ENCODE results near the gene ARID3A.
A peak's percentile ranks its signal among the peaks of the same experiment; 100 is the strongest.

ARID3A gene

DNA sequence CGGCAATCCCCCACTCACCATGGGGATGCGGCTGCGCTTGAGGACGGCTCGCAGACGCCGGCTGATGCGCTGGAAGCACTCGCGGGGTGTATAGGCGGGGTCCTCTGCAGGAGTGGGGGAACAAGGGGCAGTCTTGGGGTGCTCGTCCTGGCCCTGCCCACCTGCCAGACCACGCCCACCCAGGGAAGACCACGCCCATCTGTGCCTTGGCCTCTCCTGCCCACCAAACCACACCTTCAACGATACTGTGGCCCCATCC, 25.9 kb upstream of the ARID3A start:
- TF ChIP-seq, protein P1, sequence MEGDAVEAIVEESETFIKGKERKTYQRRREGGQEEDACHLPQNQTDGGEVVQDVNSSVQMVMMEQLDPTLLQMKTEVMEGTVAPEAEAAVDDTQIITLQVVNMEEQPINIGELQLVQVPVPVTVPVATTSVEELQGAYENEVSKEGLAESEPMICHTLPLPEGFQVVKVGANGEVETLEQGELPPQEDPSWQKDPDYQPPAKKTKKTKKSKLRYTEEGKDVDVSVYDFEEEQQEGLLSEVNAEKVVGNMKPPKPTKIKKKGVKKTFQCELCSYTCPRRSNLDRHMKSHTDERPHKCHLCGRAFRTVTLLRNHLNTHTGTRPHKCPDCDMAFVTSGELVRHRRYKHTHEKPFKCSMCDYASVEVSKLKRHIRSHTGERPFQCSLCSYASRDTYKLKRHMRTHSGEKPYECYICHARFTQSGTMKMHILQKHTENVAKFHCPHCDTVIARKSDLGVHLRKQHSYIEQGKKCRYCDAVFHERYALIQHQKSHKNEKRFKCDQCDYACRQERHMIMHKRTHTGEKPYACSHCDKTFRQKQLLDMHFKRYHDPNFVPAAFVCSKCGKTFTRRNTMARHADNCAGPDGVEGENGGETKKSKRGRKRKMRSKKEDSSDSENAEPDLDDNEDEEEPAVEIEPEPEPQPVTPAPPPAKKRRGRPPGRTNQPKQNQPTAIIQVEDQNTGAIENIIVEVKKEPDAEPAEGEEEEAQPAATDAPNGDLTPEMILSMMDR (IDR thresholded peaks at IDR 0.05; ENCODE audit: low read depth, low read length, missing control alignments), result no peak
- H3K4me3 ChIP-seq (ENCODE audit: low read depth, low read length), result no peak overlapping the region
- in situ Hi-C loops (cut with HindIII; ENCODE audit: low sequenced_read_pairs), result no loop called here
- DNase-seq (ENCODE audit: low read depth), result no peak

DNA sequence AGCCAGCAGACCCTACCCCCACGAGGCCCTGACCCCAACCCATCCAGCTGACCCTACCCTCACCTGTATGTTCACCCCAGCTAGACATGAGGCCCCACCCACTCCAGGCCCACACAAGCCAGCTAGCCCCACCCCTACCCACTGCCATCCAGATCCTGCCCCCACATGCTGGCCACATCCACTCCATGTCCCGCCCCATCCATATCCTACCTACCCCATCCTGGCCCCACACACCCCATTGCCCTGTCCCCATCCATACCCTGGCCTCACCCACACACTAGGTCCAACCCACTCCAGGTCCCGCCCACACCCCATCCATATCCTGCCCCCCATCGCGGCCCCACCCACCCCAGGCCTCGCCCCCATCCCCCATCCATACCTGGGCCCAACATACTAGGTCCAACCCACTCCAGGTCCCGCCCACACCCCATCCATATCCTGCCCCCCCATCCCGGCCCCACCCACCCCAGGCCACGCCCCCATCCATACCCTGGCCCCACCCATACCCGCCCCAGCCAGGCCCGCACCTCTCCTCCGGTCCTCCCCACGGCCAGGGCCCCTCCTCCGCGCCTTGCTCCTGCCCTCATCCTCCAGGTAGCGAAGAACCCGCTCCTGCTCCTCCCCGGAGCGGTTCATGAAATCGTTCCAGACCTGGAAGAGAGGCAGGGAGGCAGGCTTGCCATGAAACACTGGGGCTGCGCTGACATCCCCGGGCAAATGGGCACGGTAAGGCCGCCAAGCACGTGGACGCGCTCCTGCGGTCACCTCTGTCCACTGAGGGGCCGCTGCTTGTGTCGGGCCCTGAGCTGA, 25.3 kb upstream of the ARID3A start:
- no peak overlapping the region for H3K4me3 ChIP-seq (ENCODE audit: low read depth, low read length)
- TF ChIP-seq, protein P1 (IDR thresholded peaks at IDR 0.05; ENCODE audit: low read depth, low read length, missing control alignments), result no peak
- in situ Hi-C loops (cut with HindIII; ENCODE audit: low sequenced_read_pairs), result no loop called here
- DNase-seq (ENCODE audit: low read depth), result no peak

DNA sequence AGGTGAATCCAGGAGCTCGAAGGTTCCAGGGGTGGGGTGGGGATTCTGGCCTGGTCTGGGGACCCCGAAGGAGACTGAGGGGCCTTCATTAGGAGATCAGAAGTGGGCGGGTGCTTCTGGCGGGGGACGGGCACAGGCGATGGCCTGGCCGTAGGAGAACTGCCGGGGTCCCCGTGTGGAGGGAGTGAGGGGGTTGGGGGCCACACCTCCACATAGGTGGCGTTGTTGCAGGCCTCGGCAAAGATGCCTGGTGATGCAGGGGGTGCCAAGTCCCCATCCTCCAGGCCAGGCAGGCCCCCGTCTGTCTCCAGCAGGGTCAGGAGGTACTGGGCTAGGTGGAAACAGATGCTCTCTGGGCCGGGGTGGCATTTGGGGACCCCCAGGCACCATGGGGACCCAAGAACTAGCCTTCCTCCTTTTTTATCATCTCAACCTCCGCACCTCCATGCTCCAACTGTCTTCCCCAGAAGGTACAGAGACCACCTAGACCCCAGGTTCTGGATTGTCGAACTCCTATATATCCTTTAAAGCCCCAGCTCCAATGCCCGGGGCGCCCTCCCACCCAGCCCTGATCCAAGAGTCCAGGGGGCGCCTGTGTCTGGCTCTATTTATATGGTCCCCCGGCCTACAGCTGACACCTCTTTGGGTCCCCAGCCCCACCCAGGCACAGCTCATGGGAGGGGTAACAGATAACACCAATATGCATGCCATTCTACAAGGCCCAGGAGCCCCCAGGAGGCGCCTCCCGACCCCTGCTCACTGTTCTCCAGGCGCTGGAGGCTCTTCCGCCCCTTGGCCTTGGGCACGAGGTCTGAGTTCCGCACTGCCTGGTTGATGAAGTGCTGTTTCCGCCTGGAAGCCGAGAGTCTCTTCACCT, 24.4 kb upstream of the ARID3A start:
- in situ Hi-C loops (cut with HindIII; ENCODE audit: low sequenced_read_pairs), result no loop called here

DNA sequence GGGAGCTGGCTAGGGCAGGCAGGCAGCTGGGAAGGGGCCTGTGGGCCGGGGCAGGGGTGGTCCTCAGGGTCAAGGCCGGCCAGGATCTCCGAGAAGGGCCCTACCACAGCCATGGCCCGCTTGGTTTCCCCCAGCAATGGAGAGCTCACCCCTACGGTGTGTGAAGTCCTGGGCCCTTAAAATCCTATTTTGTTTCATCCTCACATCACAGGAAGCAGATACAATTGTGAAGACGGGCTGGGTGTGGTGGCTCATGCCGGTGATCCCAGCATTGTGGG, 23.8 kb upstream of the ARID3A start:
- TF ChIP-seq, protein P1 (IDR thresholded peaks at IDR 0.05; ENCODE audit: low read depth, low read length, missing control alignments), result no peak
- in situ Hi-C loops (cut with HindIII; ENCODE audit: low sequenced_read_pairs), result no loop called here
- no peak overlapping the region for H3K4me3 ChIP-seq (ENCODE audit: low read depth, low read length)
- DNase-seq (ENCODE audit: low read depth), result no peak

More for the DNA sequence above, 24.4 kb upstream of the ARID3A start:
- TF ChIP-seq, protein P1 (IDR thresholded peaks at IDR 0.05; ENCODE audit: low read depth, low read length, missing control alignments), result no peak
- no peak overlapping the region for H3K4me3 ChIP-seq (ENCODE audit: low read depth, low read length)
- DNase-seq (ENCODE audit: low read depth), result no peak

DNA sequence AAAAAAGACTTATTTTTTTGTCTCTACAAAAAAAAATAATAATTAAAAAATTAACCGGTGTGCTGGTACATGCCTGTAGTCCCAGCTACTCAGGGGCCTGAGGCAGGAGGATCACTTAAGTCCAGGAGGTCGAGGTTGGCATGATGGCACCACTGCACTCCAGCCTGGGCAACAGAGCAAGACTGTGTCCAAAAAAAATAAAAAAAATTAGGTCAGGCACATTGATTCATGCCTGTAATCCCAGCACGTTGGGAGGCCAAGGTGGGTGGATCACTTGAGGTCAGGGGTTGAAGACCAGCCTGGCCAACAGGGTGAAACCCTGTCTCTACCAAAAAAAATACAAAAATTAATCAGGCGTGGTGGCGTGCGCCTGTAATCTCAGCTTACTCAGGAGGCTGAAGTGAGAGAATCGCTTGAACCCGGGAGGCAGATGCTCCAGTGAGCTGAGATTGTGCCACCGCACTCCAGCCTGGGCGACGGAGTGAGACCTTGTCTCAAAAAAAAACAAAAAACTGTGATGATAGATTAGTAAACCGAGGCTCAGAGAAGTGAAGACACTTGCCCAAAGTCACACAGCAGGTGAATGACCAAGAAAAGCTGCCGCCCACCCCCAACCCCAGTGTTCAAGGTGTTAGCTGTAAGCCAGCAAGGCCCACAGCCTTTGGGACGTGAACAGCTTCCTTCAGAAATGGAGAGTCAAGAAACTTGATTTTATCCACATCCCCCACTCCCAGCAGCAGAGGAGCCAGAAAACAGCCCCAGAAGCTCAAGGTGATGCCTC, 23.2 kb upstream of the ARID3A start:
- in situ Hi-C loops (cut with HindIII; ENCODE audit: low sequenced_read_pairs), result no loop called here
- H3K4me3 ChIP-seq (ENCODE audit: low read depth, low read length), result no peak overlapping the region
- DNase-seq (ENCODE audit: low read depth), result no peak
- TF ChIP-seq, protein P1 (IDR thresholded peaks at IDR 0.05; ENCODE audit: low read depth, low read length, missing control alignments), result no peak

DNA sequence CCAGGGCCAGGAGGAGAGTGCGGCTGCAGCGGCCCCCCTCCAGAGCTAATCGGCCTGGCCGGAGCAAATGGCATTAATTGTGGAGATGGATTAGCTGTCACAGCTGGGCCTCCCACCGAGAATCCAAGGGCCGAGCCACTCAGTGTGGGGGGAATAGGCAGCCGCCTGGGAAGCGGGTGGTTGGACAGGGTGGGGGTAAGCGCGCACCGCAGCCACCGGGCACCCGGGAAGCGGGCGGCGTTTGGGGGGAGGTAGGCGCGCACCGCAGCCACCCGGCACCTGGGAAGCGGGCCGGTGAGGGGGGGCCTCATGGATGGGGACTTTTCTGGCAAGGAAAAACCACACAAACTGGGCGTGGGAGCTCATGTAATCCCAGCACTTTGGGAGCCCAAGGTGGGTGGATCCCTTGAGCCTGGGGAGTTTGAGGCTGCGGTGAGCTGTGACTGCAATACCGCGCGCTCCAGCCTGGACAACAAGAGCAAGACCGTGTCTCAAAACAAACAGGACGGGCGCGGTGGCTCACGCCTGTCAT, 22.5 kb upstream of the ARID3A start:
- TF ChIP-seq, protein P1 (IDR thresholded peaks at IDR 0.05; ENCODE audit: low read depth, low read length, missing control alignments), result no peak
- in situ Hi-C loops (cut with HindIII; ENCODE audit: low sequenced_read_pairs), result no loop called here
- H3K4me3 ChIP-seq (ENCODE audit: low read depth, low read length), result no peak overlapping the region
- peak; percentile 23 for DNase-seq (ENCODE audit: low read depth)

Measured in astrocyte of the cerebellum (primary cell).